Fibroblast of skin of back (primary cell): Measurements from ENCODE around the gene ATG4D.
"Not testable (repeated sequence)": the region's sequence is repeated elsewhere in the genome, so short reads cannot be mapped to it uniquely, and the experiment has no call there.

ENCODE experiments used
- DNase-seq: peaks from one replicate; pipeline ENCODE4 v3.0.0-alpha.2; 2013

ATG4D gene

DNA sequence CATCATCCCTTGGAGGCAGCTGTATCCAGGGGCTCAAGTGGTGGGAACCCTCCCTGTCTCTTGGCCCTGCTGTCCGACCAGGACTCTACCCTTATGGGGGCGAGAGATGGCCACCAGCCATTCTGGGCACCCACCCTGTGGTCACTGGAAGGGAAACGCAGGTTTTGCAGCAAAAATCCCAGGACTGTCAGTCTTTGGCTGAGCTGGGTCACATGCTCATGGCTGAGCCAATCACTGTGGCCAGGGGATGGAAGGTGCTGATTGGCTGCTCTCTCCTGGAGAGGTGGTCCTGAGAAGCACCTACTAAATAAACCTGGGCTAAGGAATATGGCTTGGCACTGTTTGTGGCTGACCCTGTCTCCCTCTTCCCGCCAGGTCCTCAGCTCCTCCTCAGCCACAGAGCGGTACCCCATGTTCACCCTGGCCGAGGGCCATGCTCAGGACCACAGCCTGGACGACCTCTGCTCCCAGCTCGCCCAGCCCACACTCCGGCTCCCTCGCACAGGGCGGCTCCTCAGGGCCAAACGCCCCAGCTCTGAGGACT is 8.9 kb downstream of the ATG4D start:
- no peak for DNase-seq

DNA sequence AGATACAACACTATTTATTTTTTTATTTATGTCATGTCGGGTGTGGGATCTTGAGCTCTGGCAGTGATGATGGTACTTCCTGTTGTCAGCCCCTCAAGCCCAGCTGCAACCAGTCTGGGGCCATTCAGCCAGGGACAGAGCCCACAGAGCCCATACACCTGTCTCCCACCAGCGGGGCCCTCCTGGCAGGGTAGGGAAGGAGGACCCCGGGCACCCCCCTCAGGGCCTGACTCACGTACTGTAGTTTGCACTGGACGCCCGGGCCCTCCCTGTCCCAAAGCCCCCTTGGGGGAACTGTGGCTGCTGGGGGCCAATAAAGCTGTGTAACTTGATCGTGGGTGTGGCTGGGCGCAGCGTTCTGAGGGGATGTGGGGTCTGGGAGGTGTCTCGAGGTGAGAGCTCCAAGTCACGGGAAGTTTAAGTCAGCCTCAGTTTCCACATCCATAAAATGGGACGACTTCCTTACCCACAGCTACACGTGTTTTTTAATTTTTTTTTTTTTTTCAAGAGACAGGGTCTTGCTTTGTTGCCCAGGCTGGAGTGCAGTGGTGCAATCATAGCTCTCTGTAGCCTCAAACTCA is 9.5 kb downstream of the ATG4D start:
- DNase-seq: no peak

DNA sequence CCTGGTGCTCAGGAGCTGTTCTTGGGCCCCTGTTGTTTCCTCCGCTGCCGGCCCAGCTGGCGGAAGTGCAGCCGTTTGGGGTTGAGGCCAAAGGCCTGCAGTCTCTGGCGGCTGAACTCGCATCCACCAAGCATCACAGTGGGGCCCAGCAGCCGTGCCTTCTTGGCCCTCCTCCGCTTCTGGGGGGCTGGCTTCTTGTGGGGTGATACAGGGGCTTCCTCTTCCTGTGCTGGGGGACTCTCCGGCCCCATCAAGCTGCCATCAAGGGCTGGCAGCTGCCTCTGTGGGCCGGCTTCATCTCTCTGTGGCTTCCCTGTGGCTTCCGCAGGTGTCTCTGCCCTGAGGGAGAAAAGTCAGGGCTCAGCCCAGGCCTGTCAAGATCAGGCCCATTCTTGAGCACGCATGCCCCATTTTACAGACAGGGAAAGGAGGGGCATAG is 10.3 kb downstream of the ATG4D start:
- DNase-seq: no peak

DNA sequence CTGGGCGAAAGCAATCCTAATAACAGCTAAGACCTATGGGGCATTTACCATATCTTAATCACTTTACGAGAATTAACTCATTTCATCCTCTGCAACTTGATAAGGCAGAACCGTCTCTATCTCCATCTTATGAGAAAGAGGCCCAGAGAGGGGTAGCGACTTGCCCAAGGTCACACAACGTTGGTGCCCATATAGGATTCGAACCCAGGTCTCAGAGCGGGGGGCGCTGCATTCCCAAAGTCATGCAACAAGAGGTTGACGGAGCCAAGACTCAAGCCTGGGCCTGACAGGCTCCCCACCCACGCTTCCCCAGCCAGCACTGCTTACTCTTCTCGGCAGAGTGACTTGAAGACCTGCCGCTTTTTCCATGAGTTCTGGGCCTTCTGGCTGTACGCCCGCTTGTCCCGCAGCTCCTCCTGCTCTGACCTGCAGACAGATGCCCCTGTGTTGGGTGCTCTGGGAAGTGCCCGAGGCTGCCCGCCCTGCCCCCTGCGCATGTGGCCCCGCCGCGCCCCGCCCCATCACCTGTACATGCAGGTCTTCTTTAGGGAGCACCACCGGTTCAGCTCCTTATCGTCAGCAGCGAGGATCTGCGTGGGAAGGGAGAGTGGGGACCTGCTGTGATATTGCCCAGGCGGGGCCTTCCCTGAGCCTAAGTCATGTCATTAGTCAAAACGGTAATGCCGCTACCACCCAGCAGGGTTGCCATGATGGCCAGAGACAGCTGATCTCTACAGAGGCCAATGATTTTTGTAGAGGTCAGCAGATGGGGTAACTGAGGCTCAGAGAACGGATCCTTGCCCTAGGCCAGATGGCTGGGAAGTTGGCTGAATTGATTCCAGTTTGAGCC is 11.3 kb downstream of the ATG4D start:
- DNase-seq: no peak

DNA sequence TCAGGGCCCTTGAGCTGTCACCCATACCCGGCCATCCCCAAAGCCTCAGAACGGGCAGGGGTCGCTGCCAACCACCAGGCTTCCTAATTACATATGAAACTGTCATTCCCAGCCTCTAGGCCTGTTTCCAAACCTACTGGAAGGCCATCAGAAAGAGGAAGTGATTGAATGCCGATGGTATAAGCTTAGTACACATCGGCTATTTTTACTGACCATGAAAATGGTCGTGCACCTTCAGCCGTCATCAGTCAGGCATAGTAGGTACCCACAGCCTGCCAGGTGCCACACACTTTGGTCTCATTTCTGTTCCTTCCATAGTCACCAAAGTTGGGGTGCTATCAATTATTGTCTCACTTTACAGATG is 11.9 kb downstream of the ATG4D start:
- DNase-seq: no peak

DNA sequence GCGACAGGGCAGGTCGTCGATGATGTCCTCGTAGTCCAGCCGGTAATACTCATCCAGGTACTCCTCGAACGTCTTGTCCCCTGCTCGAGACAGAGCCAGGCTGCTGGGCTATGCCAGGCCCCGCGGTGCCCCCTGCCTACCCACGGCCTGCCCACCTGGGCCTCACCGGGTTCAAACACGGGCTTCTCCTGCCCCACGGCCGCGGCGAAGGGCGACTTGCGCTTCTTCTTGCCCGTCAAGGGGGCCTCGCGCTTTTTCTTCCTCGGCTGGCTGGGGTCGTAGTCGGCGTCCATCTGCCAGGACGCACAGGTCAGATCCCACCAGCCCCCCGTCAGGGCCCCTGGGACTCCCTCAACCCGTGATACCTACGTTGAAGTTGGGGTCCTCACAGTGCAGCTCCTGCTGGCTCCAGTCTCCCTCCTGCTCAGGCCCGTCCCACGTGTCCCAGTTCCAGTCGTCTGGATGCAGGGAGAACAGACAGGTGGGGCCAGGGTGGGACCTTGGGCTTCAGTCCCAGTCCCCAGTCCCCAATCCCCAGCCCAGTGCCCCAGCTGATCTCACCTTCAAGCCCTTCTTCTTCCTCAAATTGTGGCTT is 14.0 kb downstream of the ATG4D start:
- DNase-seq: no peak

DNA sequence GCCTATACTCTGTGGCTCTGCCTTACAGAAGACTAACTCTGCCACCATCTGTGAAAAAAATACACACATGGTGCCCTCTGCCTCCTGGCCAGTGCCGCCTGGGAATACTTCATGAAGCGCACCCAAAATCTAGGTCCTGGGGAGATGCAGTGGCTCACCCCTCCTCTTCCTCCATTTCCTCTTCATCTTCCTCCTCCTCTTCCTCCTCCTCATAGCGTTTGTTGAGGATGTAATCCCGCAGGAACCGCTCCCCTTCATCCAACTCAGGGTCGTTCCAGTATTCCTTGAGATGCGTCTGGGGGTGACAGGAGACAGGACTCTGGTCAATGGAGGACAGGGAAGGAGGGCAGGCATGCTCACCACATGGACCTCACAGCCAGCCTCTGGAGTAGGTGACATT is 16.4 kb downstream of the ATG4D start:
- no peak for DNase-seq

DNA sequence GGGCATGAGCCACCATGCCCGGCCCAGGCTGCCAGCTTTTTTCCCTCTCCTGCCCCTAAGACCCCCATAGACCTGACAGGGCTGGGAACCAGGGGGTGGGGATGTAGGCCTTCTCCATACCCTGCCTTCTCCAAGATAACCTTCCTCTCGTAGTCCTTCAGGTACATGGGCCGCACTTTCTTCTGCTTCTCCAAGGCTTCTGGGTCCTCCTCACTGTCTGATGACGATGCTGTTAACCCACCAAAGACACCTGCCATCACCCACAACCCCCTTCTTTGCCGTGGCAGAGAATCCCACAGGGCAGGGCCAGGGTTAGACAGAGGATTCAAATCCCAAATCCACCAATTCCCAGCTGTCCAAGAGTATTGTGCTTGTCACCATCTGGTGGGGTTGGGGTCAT is 18.9 kb downstream of the ATG4D start:
- DNase-seq: no peak

DNA sequence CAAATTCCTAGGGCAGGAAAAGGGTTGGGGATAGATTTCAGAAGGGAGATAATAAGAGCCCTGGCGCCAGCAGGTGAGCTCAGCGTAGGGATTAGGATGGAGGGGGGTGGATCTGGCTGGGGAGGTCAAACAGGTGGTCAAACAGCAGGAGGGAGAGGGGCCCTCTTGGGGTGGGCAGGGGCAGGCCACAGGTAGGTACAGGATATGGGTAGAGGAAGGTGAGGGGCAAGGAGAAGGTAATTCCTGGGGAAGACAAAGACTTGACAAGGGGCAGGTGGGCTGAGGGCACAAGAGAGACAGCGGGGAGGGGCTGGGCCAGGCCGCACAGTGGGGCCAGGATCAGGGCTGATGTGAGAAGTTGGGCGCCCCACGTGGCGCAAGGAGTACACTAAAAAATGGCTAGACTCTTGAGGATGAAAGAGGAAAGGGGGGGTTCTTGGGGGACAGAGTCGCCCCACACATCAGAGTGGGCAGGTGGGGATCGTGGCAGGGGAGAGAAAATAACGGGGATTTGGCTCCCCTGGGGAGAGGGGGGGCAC is 21.4 kb downstream of the ATG4D start:
- DNase-seq: peak; percentile 43

DNA sequence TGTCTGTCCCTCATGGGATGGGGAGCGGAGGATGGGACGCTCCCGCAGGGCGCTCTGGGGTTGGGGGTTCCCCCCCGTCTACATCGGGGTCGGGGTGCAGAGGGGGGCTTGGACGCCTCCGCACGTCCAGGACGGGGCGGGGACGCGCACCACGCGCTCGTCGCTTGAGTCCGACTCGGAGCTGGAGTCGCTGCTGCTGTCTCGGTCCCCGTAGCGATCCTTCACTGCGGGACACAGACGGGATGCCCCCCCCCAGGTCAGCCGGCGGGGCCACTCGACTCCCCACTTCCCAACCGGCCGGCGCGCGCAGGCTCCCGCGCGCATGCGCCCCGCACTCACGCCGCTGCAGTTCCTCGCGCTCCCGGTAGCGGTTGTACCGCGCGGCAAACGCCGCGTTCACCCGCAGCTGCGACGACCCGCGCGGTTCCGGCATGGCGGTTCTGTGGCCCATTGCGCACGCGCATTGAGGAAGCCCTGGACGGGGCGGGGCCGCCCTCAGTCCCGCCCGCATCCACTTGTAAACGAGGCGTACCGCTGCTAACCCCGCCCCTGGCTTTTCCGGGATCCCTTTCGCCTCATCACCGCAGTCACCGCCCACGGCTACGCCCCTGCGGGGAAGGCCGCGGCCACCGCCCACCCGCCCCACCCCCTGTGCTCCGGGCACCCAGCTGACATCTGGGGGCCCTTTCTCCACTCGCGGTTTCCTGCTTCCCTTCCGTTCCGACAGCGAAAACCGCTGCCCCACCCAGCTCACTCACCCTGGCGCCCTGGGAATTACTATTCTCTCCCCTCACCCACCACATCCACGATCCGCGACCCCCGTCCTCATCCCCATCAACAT is 22.1 kb downstream of the ATG4D start, which contains the start of gene KRI1:
Gene KRI1 (minus strand): TSS at position 444 of the 841 bp plus-strand sequence. CDS start 11 bp downstream, at position 433.
- peak; percentile 96 for DNase-seq

DNA sequence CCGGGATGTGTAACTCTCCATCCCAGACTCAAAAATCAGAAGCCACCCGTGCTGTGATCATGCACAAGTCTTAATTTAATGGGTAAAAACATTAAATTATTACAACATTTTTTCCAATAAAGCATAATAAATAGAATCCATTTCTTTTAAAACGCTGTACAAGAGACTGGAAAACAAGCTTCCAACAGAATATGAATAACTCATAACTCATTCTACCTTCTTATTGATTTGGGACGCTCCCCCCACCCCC is 22.6 kb downstream of the ATG4D start:
- DNase-seq: no peak

DNA sequence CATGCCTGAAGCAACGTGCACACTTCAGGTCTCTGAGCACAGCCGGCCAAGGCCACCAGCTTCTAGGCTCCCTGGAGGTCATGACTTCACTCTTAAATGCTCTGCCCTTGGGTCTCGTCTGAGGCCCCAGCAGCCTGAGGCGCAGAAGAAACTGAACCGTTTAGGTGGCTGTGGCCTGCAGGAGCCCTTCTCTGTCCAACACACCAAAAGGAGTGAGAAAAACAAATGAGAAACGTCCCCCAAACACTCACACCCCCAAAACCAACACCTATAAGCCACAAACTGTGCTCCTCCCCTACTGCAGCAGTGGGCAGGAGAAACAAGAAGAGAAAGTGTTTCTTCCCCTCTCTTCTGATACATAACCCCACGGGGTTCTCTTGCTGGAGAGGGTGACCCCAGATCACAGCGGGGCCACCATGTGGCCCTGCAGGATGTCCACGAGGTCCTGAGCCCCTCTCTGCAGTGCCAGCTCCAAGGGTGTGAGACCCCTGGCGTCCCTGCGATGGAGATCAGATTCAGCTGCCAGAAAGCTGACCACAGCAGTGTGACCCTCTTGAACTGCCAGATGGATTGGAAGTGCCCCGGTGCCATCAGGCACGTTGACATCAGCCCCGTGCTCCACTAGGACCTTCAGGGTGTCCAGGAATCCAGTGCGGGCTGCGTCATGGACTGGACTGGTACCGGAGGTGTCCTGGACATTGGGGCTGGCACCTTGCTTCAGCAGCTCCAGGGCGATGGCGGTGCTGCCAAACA is 23.1 kb downstream of the ATG4D start:
- no peak for DNase-seq

DNA sequence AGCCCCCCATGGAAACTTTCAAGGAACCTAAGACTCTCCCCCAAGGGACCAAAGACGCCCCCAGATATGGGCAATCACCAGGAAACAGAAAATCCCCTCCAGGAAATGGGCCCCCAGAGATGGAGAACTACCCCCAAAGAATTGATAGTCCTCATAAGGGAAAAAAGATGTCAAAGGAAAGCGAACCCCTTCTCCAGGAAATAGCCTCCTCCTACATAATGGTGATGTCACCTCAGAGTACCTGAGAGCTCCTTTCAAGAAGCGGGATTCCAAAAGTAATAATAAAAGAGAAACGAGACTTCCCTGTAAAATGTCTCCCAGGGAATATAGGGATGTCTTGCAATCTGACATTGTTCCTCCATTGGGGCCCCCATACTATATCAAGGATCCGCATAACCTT is 24.0 kb downstream of the ATG4D start:
- DNase-seq: no peak

DNA sequence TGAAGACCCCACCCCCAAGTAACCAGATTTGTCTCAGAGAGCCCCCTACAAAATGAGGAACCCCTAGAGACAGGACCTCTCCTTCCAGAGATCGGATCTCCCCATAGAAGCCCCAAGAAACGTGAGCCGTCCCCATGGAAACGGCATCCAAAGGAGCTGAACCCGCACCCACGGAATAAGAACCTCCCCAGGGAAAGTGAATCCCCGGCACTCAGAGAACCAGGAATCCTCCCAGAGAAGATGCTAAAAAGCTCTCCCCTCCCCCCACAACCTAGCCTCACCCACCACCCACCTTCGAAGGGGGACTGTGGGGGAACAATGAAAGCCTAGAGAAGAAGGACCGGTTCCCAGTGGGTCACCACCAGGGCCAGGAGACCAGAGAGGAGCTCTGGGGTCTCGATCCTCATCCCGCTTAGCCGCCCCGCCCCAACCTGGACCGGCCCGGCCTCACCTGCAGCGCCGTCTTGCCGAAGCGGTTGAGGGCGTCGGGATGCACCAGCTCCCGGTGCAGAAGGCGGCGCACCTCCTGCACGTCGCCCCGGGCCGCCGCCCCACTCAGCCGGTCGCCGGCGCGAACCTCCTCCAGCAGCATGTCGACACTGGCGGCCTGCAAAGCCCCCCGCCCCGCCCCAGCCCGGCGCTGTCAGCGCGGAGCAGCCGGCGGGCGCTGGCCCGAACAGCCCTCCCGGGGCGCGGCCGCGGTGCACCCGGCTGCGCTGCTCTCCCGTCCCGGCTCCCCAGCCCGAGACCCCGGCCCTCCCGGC is 24.5 kb downstream of the ATG4D start:
- DNase-seq: no peak

DNA sequence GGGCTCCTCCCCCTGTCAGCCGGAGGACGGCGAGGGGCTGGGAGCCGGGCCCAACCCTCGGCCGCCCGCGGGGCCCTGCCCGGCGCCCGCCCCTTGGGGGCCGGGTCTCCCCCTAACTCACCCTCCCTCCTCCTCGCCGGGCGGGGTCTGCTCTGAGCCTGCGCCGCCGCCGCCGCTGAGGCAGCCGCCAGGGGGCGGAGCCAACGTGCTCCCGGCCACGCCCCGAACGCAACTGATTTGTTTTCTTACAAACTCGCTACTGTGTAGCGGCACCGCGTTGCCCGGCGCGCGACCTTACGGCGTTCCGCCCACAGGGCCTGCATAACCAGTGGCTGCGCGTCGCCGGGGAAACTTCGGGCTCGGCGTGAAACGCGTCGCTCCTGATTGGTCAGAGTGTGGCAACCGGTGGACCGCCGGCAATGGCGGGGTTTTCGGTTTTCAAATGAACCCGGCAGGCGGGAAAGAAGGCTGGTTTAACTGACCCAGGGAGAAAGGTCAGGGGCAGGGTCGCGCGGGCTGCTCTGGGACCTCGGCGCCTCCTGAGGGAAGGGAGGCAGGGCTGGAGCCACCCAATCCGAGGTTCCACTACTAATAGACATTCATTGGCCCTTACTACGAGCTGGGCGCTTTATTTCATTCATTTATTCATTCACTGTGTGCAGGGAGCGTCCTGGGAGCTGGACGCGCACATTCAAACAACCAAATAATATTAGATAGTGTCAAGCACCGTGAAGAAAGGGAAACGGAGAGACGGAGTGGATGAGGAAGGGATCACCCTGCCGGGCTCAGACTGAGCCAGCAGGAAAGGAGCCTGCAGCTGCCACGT is 25.3 kb downstream of the ATG4D start, which contains the start of gene CDKN2D:
Gene CDKN2D (minus strand): TSS at position 154 of the 826 bp plus-strand sequence. CDS start 326 bp downstream, outside the sequence.
- peak; percentile 99 for DNase-seq

DNA sequence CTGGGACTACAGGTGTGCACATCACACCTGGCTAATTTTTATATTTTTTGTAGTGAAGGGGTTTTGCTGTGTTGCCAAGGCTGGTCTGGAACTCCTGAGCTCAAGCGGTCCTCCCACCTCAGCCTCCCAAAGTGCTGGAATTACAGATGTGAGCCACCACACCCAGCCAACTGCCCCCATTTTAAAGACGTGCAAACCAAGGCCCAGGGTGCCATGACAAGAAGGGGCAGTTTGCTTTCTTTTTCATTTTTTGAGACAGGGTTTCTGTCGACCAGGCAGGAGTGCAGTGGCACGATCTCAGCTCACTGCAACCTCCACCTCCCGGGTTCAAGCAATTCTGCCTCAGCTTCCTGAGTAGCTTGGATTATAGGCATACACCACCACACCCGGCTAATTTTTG is 30.1 kb downstream of the ATG4D start:
- not testable (repeated sequence) for DNase-seq

DNA sequence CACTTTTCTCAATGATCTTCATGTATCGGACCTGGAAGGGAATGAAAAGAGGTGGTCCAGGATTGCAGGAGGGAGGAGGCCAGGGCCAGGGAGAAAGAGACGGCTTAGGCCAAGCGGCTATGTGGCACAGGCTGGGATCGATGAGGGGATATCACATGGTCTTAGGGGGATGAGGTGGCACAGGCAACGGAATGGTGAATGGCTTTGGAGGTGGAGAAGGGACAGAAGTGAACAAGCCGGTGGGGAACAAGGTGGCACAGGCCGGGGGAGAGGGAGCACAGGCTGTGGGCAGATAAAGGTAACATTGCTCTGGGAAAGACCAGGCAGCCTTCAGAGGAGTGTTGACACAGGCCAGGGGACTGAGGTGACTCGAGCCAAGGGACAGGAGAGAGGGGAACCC is 30.8 kb downstream of the ATG4D start:
- DNase-seq: no peak

DNA sequence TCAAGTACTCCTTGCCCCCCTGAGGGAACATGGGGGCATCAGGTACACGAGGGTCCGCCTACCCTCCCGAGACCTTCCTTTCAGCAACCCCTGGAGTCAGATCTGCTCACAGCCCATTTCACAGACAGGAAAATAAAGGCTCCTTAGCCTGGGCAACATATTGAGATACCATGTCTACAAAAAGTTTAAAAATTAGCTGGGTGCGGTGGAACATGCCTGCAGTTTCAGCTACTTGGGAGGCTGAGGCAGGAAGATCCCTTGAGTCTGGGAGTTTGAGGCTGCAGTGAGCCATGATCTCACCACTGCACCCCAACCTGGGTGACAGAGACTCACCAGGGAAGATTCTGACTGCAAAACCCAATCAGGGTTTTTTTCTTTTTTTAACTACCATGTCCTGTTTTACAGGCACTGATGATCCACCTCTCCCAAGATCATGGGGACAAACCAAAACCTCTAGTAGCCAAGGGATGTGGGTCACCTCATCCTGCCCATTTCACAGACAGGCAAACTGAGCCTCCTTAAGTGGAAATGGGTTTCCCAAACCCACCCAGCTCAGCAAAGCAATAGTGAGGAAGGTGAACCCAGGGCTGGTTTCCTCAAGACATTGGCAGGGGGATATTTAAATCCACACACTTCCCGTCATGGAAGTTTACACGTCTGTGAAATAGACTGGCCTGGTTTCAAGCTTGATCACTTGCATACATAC is 31.5 kb downstream of the ATG4D start:
- DNase-seq: no peak

DNA sequence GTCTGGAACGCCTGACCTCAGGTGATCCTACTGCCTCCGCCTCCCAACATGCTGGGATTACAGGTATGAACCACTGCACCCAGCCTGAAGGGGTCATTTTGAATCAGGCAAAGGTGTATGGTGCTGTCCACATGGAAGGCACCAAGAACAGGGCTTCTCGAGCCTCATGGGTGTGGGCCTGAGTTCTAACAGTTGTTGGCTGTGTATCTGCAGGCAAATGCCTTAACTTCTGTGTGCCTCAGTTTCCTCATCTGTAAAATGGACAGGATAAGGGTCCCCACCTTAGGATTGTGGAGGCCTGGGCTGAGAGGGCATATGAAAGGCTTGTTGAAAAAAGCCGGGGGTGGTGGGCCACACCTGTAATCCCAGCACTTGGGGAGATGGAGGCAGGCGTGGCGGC is 34.2 kb downstream of the ATG4D start:
- DNase-seq: no peak
